DMS114 treated with DMSO at 0.1 percent for 48 hours (cell line): ENCODE data around the gene FPR3.
A peak's percentile ranks its signal among the peaks of the same experiment; 100 is the strongest.
"Not testable (repeated sequence)": the region's sequence is repeated elsewhere in the genome, so short reads cannot be mapped to it uniquely, and the experiment has no call there.

Experiments
- DNase-seq: peaks from one replicate; lab custom pipeline; 2025; ENCODE audit not compliant: unreplicated experiment; lab: John Stamatoyannopoulos, UW

FPR3 gene

GRCh38 chr19:51806571-51806970, 11.6 kb downstream of the FPR3 start:
- not testable (repeated sequence) for DNase-seq

- DNase-seq, result no peak
Observed at GRCh38 chr19:51807111-51807701, 12.2 kb downstream of the FPR3 start.

GRCh38 chr19:51807925-51808324, 13.0 kb downstream of the FPR3 start:
- no peak for DNase-seq

- peak; percentile 5 for DNase-seq
Observed at GRCh38 chr19:51808333-51808986, 13.5 kb downstream of the FPR3 start.

- DNase-seq, result no peak
Observed at GRCh38 chr19:51809787-51810186, 14.8 kb downstream of the FPR3 start.

- no peak for DNase-seq
Observed at GRCh38 chr19:51810223-51810622, 15.3 kb downstream of the FPR3 start.

- no peak for DNase-seq
Observed at GRCh38 chr19:51811344-51811743, 16.4 kb downstream of the FPR3 start.

- no peak for DNase-seq
Observed at GRCh38 chr19:51815043-51815442, 20.1 kb downstream of the FPR3 start.

GRCh38 chr19:51816711-51817110, 21.8 kb downstream of the FPR3 start:
- no peak for DNase-seq

GRCh38 chr19:51820011-51820410, 25.1 kb downstream of the FPR3 start:
- no peak for DNase-seq

GRCh38 chr19:51820831-51821446, 26.0 kb downstream of the FPR3 start:
- DNase-seq, result no peak

GRCh38 chr19:51821456-51821855, 26.5 kb downstream of the FPR3 start:
- no peak for DNase-seq

GRCh38 chr19:51821921-51822320, 27.0 kb downstream of the FPR3 start:
- DNase-seq, result no peak

- no peak for DNase-seq
Observed at GRCh38 chr19:51822325-51822724, 27.4 kb downstream of the FPR3 start.

GRCh38 chr19:51822946-51823345, 28.0 kb downstream of the FPR3 start:
- DNase-seq, result no peak

- DNase-seq, result no peak
Observed at GRCh38 chr19:51824281-51825005, 29.5 kb downstream of the FPR3 start.

GRCh38 chr19:51830274-51830673, 35.3 kb downstream of the FPR3 start:
- DNase-seq, result no peak

- no peak for DNase-seq
Observed at GRCh38 chr19:51837145-51837544, 42.2 kb downstream of the FPR3 start.

GRCh38 chr19:51861870-51862622, 67.1 kb downstream of the FPR3 start:
- no peak for DNase-seq

- DNase-seq, result no peak
Observed at GRCh38 chr19:51873097-51873496, 78.1 kb downstream of the FPR3 start.
